WTC11 (cell line): ENCODE data around the gene ZNF792. TPM values are rescaled to one million over a fixed set of nuclear protein-coding genes. Genes with fewer than 3 reads are reported as not detected.

ENCODE experiments used
- ATAC-seq: fragments of 200-7000 bp; cut with Tn5 transposase; 2 replicates; pipeline ENCODE4 v1.10.0; 2021; ENCODE audit warnings: mild to moderate bottlenecking, moderate library complexity
- CTCF ChIA-PET: fragments of 300-600 bp; sonication (Branson Sonifier 250); formaldehyde crosslinking; loops from one replicate; lab custom pipeline; 2021; ENCODE audit warnings: antibody characterized with exemption; lab: Charles Lee
- POLR2A ChIA-PET: fragments of 350-600 bp; sonication (Branson Sonifier 250); formaldehyde crosslinking; loops from one replicate; lab custom pipeline; 2021; ENCODE audit warnings: antibody characterized with exemption; lab: Charles Lee
- DNase-seq: peaks from one replicate; pipeline ENCODE4 v3.0.0; 2021; ENCODE audit warnings: low spot score
- H3K27ac Mint-ChIP-seq: 2 replicates; pipeline ENCODE4 v1.8.0; 2021; ENCODE audit warnings: mixed read lengths
- H3K27me3 Mint-ChIP-seq: 2 replicates; pipeline ENCODE4 v1.8.0; 2021; ENCODE audit warnings: low read depth, mild to moderate bottlenecking, moderate library complexity, mixed read lengths
- H3K36me3 Mint-ChIP-seq: 2 replicates; pipeline ENCODE4 v1.8.0; 2021; ENCODE audit warnings: mixed read lengths
- H3K4me1 Mint-ChIP-seq: 2 replicates; pipeline ENCODE4 v1.8.0; 2022; ENCODE audit warnings: mixed read lengths
- H3K4me3 Mint-ChIP-seq: 2 replicates; pipeline ENCODE4 v1.8.0; 2021; ENCODE audit warnings: mild to moderate bottlenecking, moderate library complexity, mixed read lengths
- H3K9me3 Mint-ChIP-seq: 2 replicates; pipeline ENCODE4 v1.8.0; 2021; ENCODE audit warnings: mixed read lengths
- ATF2 ChIP-seq: sonication (generic); formaldehyde crosslinking; IDR thresholded peaks from 2 replicates; pipeline ENCODE4 v1.8.1; 2022; ENCODE audit warnings: low read depth, missing genetic modification reagents, borderline replicate concordance
- E2F5 ChIP-seq: sonication (generic); formaldehyde crosslinking; IDR thresholded peaks from 2 replicates; pipeline ENCODE4 v1.8.1; 2022; ENCODE audit warnings: mild to moderate bottlenecking, moderate library complexity, missing genetic modification reagents
- ERG ChIP-seq: fragments of 250-450 bp; sonication (Bioruptor Pico); IDR thresholded peaks from 2 replicates; pipeline ENCODE4 v1.8.0; 2021; ENCODE audit warnings: mild to moderate bottlenecking
- ETV6 ChIP-seq: sonication (generic); formaldehyde crosslinking; IDR thresholded peaks from 2 replicates; pipeline ENCODE4 v1.8.1; 2022; ENCODE audit warnings: mild to moderate bottlenecking, missing genetic modification reagents
- FOXJ3 ChIP-seq: sonication (generic); formaldehyde crosslinking; IDR thresholded peaks from 2 replicates; pipeline ENCODE4 v1.9.0; 2021; ENCODE audit warnings: missing genetic modification reagents, mild to moderate bottlenecking, borderline replicate concordance
- FOXK1 ChIP-seq: sonication (generic); formaldehyde crosslinking; IDR thresholded peaks from 2 replicates; pipeline ENCODE4 v1.8.0; 2022; ENCODE audit warnings: mild to moderate bottlenecking, moderate library complexity, missing genetic modification reagents
- FOXP1 ChIP-seq: sonication (generic); formaldehyde crosslinking; IDR thresholded peaks from 2 replicates; pipeline ENCODE4 v1.8.0; 2022; ENCODE audit warnings: missing genetic modification reagents, mild to moderate bottlenecking, moderate library complexity, borderline replicate concordance
- IRF1 ChIP-seq: sonication (generic); formaldehyde crosslinking; IDR thresholded peaks from 2 replicates; pipeline ENCODE4 v1.8.0; 2023; ENCODE audit warnings: missing genetic modification reagents
- JUN ChIP-seq: sonication (generic); formaldehyde crosslinking; IDR thresholded peaks from 2 replicates; pipeline ENCODE4 v1.8.0; 2023; ENCODE audit warnings: mild to moderate bottlenecking, missing genetic modification reagents
- KAT7 ChIP-seq: sonication (generic); formaldehyde crosslinking; IDR thresholded peaks from 2 replicates; pipeline ENCODE4 v1.8.1; 2023; ENCODE audit warnings: missing genetic modification reagents, mild to moderate bottlenecking, borderline replicate concordance
- MAX ChIP-seq: sonication (generic); formaldehyde crosslinking; IDR thresholded peaks from 2 replicates; pipeline ENCODE4 v1.8.0; 2022; ENCODE audit warnings: mild to moderate bottlenecking, missing genetic modification reagents
- MLX ChIP-seq: sonication (generic); formaldehyde crosslinking; IDR thresholded peaks from 2 replicates; pipeline ENCODE4 v1.8.1; 2023; ENCODE audit warnings: mild to moderate bottlenecking, missing genetic modification reagents, moderate library complexity
- NFYB ChIP-seq: sonication (generic); formaldehyde crosslinking; conservative IDR thresholded peaks from 2 replicates; pipeline ENCODE4 v1.8.0; 2022; ENCODE audit warnings: low read depth, missing genetic modification reagents
- NR1H2 ChIP-seq: sonication (generic); formaldehyde crosslinking; IDR thresholded peaks from 2 replicates; pipeline ENCODE4 v1.9.0; 2021; ENCODE audit warnings: mild to moderate bottlenecking, moderate library complexity, missing genetic modification reagents
- PRRX2 ChIP-seq: fragments of 250-450 bp; sonication (Bioruptor Pico); IDR thresholded peaks from 2 replicates; pipeline ENCODE4 v1.8.0; 2021; ENCODE audit warnings: mild to moderate bottlenecking
- RELA ChIP-seq: sonication (generic); formaldehyde crosslinking; IDR thresholded peaks from 2 replicates; pipeline ENCODE4 v1.8.1; 2022; ENCODE audit warnings: missing genetic modification reagents, mild to moderate bottlenecking, borderline replicate concordance
- RORB ChIP-seq: fragments of 250-450 bp; sonication (Bioruptor Pico); IDR thresholded peaks from 2 replicates; pipeline ENCODE4 v1.9.0; 2021; ENCODE audit warnings: mild to moderate bottlenecking
- SMAD4 ChIP-seq: sonication (generic); formaldehyde crosslinking; IDR thresholded peaks from 2 replicates; pipeline ENCODE4 v1.8.0; 2022; ENCODE audit warnings: mild to moderate bottlenecking, missing genetic modification reagents
- SP1 ChIP-seq: sonication (generic); formaldehyde crosslinking; conservative IDR thresholded peaks from 2 replicates; pipeline ENCODE4 v1.8.1; 2022; ENCODE audit warnings: missing genetic modification reagents
- TEAD4 ChIP-seq: sonication (generic); formaldehyde crosslinking; IDR thresholded peaks from 2 replicates; pipeline ENCODE4 v1.8.0; 2022; ENCODE audit warnings: mild to moderate bottlenecking, missing genetic modification reagents
- USF1 ChIP-seq: sonication (generic); formaldehyde crosslinking; IDR thresholded peaks from 2 replicates; pipeline ENCODE4 v1.8.0; 2022; ENCODE audit warnings: mild to moderate bottlenecking, missing genetic modification reagents
- ZBTB21 ChIP-seq: sonication (generic); formaldehyde crosslinking; IDR thresholded peaks from 2 replicates; pipeline ENCODE4 v1.8.1; 2023; ENCODE audit warnings: mild to moderate bottlenecking, missing genetic modification reagents, borderline replicate concordance
- ZNF425 ChIP-seq: fragments of 250-450 bp; sonication (Bioruptor Pico); conservative IDR thresholded peaks from 2 replicates; pipeline ENCODE4 v1.9.0; 2021; ENCODE audit warnings: mild to moderate bottlenecking
- ZNF512 ChIP-seq: sonication (generic); formaldehyde crosslinking; IDR thresholded peaks from 2 replicates; pipeline ENCODE4 v1.8.1; 2022; ENCODE audit warnings: missing genetic modification reagents, borderline replicate concordance
- total RNA-seq: library from RNA; stranded (reverse); gene quantifications from 3 replicates; pipeline ENCODE4 v1.2.3, GENCODE V29; 2021

Gene ZNF792
- total RNA-seq, 1 experiment from 2014 or later = 12.9 TPM

- CTCF ChIA-PET = interaction anchor here (0.6 to 4.0 kb wide), 8 partner anchors 13 to 161 kb away, joined by 3 to 17 read pairs (median 7); partner anchors contain the start of gene FXYD7
- peak; percentile 82 for DNase-seq
- POLR2A ChIA-PET = interaction anchor here (0.6 to 1.5 kb wide), 9 partner anchors 14 to 1115 kb away, joined by 3 to 6 read pairs (median 4); partner anchors contain the start of gene ZNF302
- Mint-ChIP-seq H3K4me3 (peak within 1 kb of the TSS; percentile 100), H3K36me3 (peaks cover 23% of the 10 kb centered on the region), H3K4me1 (peaks cover 64% of the 10 kb centered on the region), H3K27ac (peak within 1 kb of the TSS; percentile 98), H3K9me3 (no peaks in the 10 kb centered on the region), H3K27me3 (no peaks in the 10 kb centered on the region)
- peak; percentile 46 for ATAC-seq
- TF ChIP-seq JUN (CRISPR knock-in tag) = no peak
- TF ChIP-seq ZNF512 (CRISPR knock-in tag) = no peak
- TF ChIP-seq KAT7 (CRISPR knock-in tag) = 0 out of 2 replicates have a peak, but pooled peaks have one; percentile 11
- TF ChIP-seq NFYB (CRISPR knock-in tag) = no peak
- no peak for TF ChIP-seq ERG (CRISPR knock-in tag)
- no peak for TF ChIP-seq RELA (CRISPR knock-in tag)
- no peak for TF ChIP-seq ZNF425 (CRISPR knock-in tag)
- TF ChIP-seq E2F5 (CRISPR knock-in tag) = 0 out of 2 replicates have a peak, but pooled peaks have one; percentile 49
- peak; percentile 16; the same call in 1 of the 2 replicates for TF ChIP-seq FOXK1 (CRISPR knock-in tag)
- no peak for TF ChIP-seq SMAD4
- TF ChIP-seq RORB = no peak
- TF ChIP-seq TEAD4 (CRISPR knock-in tag) = no peak
- no peak for TF ChIP-seq FOXJ3 (CRISPR knock-in tag)
- peak; percentile 35; the same call in 1 of the 2 replicates for TF ChIP-seq ETV6 (CRISPR knock-in tag)
- no peak for TF ChIP-seq ATF2 (CRISPR knock-in tag)
- peak; percentile 87; the same call in 1 of the 2 replicates for TF ChIP-seq ZBTB21 (CRISPR knock-in tag)
- TF ChIP-seq SP1 = peak; percentile 72
- TF ChIP-seq NR1H2 = no peak
- TF ChIP-seq IRF1 (CRISPR knock-in tag) = no peak
- TF ChIP-seq USF1 (CRISPR knock-in tag) = peak; percentile 63; the same call in 1 of the 2 replicates
- no peak for TF ChIP-seq PRRX2 (CRISPR knock-in tag)
- TF ChIP-seq FOXP1 = peak; percentile 43; the same call in 1 of the 2 replicates
- TF ChIP-seq MLX (CRISPR knock-in tag) = no peak
- no peak; the same call in 1 of the 2 replicates for TF ChIP-seq MAX (CRISPR knock-in tag)
Observed at GRCh38 chr19:34999498-35000337, 35.7 kb upstream of the ZNF792 start, which contains the start of gene GRAMD1A. Gene GRAMD1A (plus strand): TSS chr19:35000323. CDS start chr19:35000479, 156 bp downstream.
